ENCODE measurements around the gene NME2. TPM values are rescaled to one million over a fixed set of nuclear protein-coding genes. Genes with fewer than 3 reads are reported as not detected.

Gene NME2
- polyA plus RNA-seq, 5 donors: 259 to 326 (median 276) TPM

DNA sequence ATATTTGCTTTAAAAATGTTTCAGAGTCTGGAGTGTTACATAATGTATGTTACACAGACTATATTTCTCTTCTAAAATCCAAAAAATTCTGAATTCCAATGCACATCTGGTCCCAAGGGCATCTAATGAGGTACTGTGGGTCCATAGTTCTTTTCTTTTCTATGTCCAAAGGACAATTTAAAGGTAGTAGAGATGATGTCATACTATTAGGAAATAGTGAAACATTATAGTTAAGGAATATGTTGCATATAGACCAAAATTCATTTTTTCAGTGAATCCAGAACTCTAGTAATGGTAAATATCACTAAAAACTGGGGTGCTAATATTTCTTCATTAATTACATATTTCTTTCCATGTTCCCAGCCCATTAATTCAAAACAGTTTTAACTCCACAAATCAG, 23.0 kb downstream of the NME2 start:
- DNase-seq: no peak

DNA sequence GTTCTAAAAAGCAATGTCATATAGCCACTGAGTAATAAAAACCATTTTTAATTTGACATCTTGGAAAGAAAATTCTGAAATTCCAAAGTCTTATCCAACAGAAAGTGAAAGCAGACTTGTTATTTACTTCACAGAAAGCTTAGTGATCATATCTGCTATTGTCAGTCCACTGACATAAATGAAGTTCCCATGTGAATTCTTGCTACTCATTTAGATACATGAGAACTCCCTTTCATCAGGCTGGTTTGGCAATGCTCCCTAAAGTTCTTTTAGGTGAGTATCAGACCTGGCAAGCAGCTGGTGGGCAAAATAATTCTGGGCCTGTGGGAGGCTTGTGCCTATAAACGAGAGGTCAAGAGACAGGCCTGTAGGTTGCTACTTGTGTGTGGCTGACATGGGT, 23.4 kb downstream of the NME2 start:
- DNase-seq: no peak

DNA sequence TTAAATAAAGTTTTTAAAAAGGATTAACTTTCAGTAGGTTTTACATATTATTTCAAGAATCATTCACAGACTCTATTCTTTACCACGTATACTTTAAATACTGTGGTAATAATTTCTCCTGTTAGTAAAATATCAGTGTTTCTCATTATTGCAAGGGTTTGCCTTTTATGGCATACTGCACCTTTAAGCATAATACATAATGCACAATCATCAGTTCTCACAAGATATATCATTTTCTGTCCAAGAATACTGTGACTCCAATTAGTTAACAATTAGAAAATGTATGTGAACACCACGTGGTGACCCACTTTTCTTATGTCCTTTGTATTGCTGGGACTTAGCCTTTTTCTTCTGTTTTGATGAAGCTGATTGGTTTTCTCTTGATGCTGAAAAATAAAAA, 25.7 kb downstream of the NME2 start:
- DNase-seq: no peak

DNA sequence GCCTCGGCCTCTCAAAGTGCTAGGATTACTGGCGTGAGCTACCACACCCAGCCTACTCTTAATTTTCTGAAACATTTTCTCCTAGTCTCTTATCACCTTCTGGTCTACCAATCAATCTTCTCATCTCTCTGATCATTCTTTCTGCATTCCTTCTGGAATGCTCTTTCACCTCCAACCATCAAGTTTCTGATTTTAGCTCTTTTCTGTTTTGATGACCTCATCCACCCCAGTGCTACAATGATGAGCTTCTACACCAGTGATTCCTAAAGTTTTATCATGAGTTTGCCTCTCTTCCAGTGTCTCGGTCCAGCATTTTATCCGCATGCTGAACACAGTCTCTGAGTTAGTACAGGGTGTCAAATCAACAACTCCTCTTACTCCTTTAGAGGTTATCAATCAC, 31.5 kb downstream of the NME2 start:
- no peak for DNase-seq

DNA sequence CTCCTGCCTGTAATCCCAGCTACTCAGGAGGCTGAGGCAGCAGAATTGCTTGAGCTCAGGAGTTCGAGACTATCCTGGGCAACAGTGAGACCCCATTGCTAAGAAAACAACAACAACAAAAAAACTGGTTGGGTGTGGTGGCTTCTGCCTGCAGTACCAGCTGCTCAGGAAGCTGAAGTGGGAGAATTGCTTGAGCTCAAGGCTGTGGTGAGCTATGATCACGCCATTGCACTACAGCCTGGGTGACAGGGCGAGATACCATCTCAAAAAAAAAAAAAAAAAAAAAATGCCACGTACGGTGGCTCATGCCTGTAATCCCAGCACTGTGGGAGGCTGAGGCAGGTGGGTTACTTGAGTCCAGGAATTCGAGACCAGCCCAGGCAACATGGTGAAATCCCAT, 34.1 kb downstream of the NME2 start:
- no peak for DNase-seq

DNA sequence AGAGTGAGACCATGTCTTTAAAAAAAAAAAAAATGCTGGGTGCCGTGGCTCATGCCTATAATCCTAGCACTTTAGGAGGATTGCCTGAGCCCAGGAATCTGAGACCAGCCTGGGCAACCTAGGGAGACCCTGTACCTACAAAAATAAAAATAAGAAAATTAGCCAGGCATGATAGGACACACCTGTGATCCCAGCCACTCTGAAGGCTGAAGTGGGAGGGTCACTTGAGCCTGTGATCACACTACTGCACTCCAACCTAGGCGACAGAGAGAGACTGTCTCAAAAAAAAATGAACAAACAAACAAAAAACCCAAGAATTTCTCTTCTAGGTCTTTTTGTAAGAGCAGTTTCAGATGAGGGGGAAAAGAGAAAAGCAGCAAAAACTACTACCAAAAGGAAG, 34.6 kb downstream of the NME2 start:
- no peak for DNase-seq

DNA sequence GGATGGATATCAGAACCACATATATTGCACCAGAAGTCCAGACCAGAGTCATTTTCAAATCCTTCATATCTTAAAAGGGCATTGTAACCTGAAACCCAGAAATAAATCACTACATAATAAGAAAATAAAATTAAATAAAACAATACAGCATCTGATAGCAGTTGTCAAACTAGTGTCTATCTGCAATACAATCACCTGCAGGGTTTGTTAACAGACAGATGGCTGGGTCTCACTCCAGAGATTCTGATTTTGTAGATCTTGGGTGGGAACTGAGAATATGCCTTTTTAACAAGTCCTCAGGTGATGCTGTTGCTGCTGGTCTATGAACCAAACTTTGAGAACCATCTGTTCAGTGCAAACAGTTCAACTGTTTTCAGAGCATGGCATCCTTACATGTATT, 37.6 kb downstream of the NME2 start:
- DNase-seq: no peak

DNA sequence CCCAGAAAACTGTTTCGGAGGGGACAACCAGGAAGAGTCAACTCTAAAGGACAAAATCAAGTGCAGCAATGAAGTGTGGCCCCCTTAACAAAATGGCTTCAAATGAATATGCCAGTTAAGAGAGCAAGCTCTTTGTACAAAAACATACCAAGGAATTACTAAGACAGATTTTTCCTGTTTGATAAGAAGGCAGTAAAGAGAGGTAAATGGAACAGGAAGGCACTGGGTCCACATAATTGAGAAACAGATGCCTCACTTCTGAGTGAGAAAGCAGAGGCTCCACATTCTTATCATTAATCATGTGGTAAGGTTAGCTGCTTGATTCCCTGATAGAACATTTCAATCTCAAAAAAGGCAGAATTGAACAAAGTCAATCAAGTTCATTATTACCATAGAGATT, 48.7 kb downstream of the NME2 start:
- no peak for DNase-seq

DNA sequence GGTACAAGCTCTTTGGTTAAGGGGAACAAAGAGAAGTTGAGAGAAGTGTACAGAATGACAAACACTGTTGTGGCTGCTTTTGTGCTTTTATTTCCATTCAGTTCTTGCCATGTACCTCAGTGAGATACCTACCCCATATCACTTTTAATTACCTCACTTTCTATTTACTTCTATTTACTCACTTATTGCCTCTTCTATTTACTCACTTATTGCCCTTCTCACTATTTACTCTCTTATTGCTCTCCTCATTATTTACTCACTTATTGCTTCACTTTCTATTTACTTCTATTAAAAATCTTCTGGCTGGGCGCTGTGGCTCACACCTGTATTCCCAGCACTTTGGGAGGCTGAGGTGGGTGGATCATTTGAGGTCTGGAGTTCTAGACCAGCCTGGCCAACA, 51.7 kb downstream of the NME2 start:
- no peak for DNase-seq

DNA sequence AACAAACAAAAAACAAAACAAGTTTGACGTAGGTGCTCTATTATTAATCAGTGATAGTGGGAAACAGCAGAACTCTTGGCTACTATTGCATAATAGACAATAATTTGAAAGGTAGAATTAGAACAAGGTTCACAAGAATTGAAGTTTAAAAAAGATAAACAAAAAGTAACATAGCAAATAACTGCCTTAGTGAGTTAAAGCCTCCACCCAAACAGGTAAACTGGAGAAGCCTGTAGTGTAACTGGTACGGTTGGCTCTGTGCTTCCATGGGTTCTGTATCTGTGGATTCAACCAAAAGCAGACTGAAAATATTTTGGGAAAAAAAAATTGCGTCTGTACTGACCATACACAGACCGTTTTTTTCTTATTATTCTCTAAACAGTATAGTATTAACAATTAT, 55.1 kb downstream of the NME2 start:
- DNase-seq: no peak

Other genes with a start within 250 kb of the NME2 start
- 100 to 1,000 TPM in 4 of 5 donors, 10 to 100 TPM in 1; 70.9 to 150 (median 128) TPM for gene SPAG9, start 45.5 kb upstream of the NME2 start, polyA plus RNA-seq (ENCODE audit: insufficient read depth in 1 of 5, insufficient read length in 5 of 5, low replicate concordance in 1 of 5)
- 10 to 100 TPM; 49.3 to 68.4 (median 56.1) TPM for gene NME1, start 12.9 kb upstream of the NME2 start, polyA plus RNA-seq (ENCODE audit: insufficient read depth in 1 of 5, insufficient read length in 5 of 5, low replicate concordance in 1 of 5)
- gene MBTD1, start 93.6 kb downstream of the NME2 start, polyA plus RNA-seq (ENCODE audit: insufficient read depth in 1 of 5, insufficient read length in 5 of 5, low replicate concordance in 1 of 5): 10 to 100 TPM; 35.5 to 63.7 (median 58.2) TPM
- gene UTP18, start 94.1 kb downstream of the NME2 start, polyA plus RNA-seq (ENCODE audit: insufficient read depth in 1 of 5, insufficient read length in 5 of 5, low replicate concordance in 1 of 5): 10 to 100 TPM; 35.9 to 49.2 (median 37.5) TPM